GM19463 (cell line): ENCODE measurements around the gene PDE6H.
A peak's percentile ranks its signal among the peaks of the same experiment; 100 is the strongest.

Experiments
- ATAC-seq: cut with Tn5 transposase; IDR thresholded peaks from one replicate; pipeline ENCODE4 v1.9.1; 2021; ENCODE audit warnings: mild to moderate bottlenecking, moderate library complexity; ENCODE audit not compliant: unreplicated experiment

PDE6H gene

GRCh38 chr12:14972816-14973215 lies at the start of gene PDE6H:
Gene PDE6H (plus strand): TSS chr12:14973042. CDS start chr12:14978013, 4,971 bp downstream.
- no peak for ATAC-seq

- no peak for ATAC-seq
Observed at GRCh38 chr12:14923944-14924343, 48.9 kb upstream of the PDE6H start.

- ATAC-seq, result no peak
Observed at GRCh38 chr12:14924541-14924940, 48.3 kb upstream of the PDE6H start.

GRCh38 chr12:14927267-14927666 lies 45.6 kb upstream of the PDE6H start:
- ATAC-seq, result no peak

- no peak for ATAC-seq
Observed at GRCh38 chr12:14928931-14929330, 43.9 kb upstream of the PDE6H start.

GRCh38 chr12:14930299-14930698 lies 42.5 kb upstream of the PDE6H start:
- no peak for ATAC-seq

GRCh38 chr12:14931359-14931758 lies 41.5 kb upstream of the PDE6H start:
- no peak for ATAC-seq

GRCh38 chr12:14931791-14932560 lies 40.9 kb upstream of the PDE6H start:
- ATAC-seq, result no peak

- ATAC-seq, result no peak
Observed at GRCh38 chr12:14934511-14934910, 38.3 kb upstream of the PDE6H start.

GRCh38 chr12:14935031-14935430 lies 37.8 kb upstream of the PDE6H start:
- ATAC-seq, result no peak

- no peak for ATAC-seq
Observed at GRCh38 chr12:14936224-14936861, 36.5 kb upstream of the PDE6H start.

GRCh38 chr12:14937014-14937413 lies 35.8 kb upstream of the PDE6H start:
- no peak for ATAC-seq

GRCh38 chr12:14937689-14938088 lies 35.2 kb upstream of the PDE6H start:
- no peak for ATAC-seq

GRCh38 chr12:14938301-14938700 lies 34.5 kb upstream of the PDE6H start, which contains the start of gene ERP27:
Gene ERP27 (minus strand): TSS chr12:14938537. CDS start chr12:14938508, 29 bp downstream.
- ATAC-seq, result no peak

GRCh38 chr12:14941369-14941768 lies 31.5 kb upstream of the PDE6H start:
- ATAC-seq, result no peak

GRCh38 chr12:14942196-14942931 lies 30.5 kb upstream of the PDE6H start:
- ATAC-seq, result no peak

GRCh38 chr12:14946162-14946561 lies 26.7 kb upstream of the PDE6H start:
- no peak for ATAC-seq

GRCh38 chr12:14946861-14947260 lies 26.0 kb upstream of the PDE6H start:
- no peak for ATAC-seq

- ATAC-seq, result peak; percentile 86
Observed at GRCh38 chr12:14948672-14949071, 24.2 kb upstream of the PDE6H start.

GRCh38 chr12:14949631-14950030 lies 23.2 kb upstream of the PDE6H start:
- no peak for ATAC-seq

GRCh38 chr12:14950421-14950820 lies 22.4 kb upstream of the PDE6H start:
- peak; percentile 12 for ATAC-seq
